HepG2 (cell line): ENCODE data around the gene COQ8B. TPM values are rescaled to one million over a fixed set of nuclear protein-coding genes. Genes with fewer than 3 reads are reported as not detected.

Experiments used
- ATF7 ChIP-seq, 2 experiments: fragments of 450-650 bp in 1 of 2; sonication (generic) in 1 of 2; formaldehyde crosslinking in 1 of 2; IDR thresholded peaks; 2 replicates each; pipeline versions ENCODE4 v1.4.0 to v1.6.1; 2016 to 2020; ENCODE audit warnings: antibody characterized with exemption in 1 of 2, mild to moderate bottlenecking in 1 of 2, missing genetic modification reagents in 1 of 2
- HNRNPH1 ChIP-seq: fragments of 200-400 bp; formaldehyde crosslinking; optimal IDR thresholded peaks from 2 replicates; pipeline ENCODE3; 2017; ENCODE audit warnings: mild to moderate bottlenecking, low read depth, low read length
- KDM5B ChIP-seq: sonication (generic); formaldehyde crosslinking; IDR thresholded peaks from 2 replicates; pipeline ENCODE4 v1.4.0; 2020; ENCODE audit warnings: missing genetic modification reagents, mild to moderate bottlenecking, borderline replicate concordance
- KMT2B ChIP-seq: IDR thresholded peaks from 2 replicates; pipeline ENCODE4 v1.6.1; 2016; ENCODE audit warnings: missing genetic modification reagents, missing compliant biosample characterization
- MTF2 ChIP-seq: sonication (generic); formaldehyde crosslinking; IDR thresholded peaks from 2 replicates; pipeline ENCODE4 v1.5.0; 2020; ENCODE audit warnings: missing genetic modification reagents, borderline replicate concordance
- XBP1 ChIP-seq: sonication (generic); formaldehyde crosslinking; IDR thresholded peaks from 2 replicates; pipeline ENCODE4 v1.5.0; 2020; ENCODE audit warnings: missing genetic modification reagents
- ZFP90 ChIP-seq: sonication (generic); formaldehyde crosslinking; IDR thresholded peaks from 2 replicates; pipeline ENCODE4 v1.8.0; 2022; ENCODE audit warnings: missing genetic modification reagents, mild to moderate bottlenecking, inconsistent platforms, borderline replicate concordance
- ZNF264 ChIP-seq: sonication (generic); formaldehyde crosslinking; IDR thresholded peaks from 2 replicates; pipeline ENCODE4 v1.4.0; 2020; ENCODE audit warnings: missing genetic modification reagents
- ZNF543 ChIP-seq: sonication (generic); formaldehyde crosslinking; IDR thresholded peaks from 2 replicates; pipeline ENCODE4 v1.4.0; 2020; ENCODE audit warnings: mild to moderate bottlenecking, missing genetic modification reagents
- ZNF609 ChIP-seq: sonication (generic); formaldehyde crosslinking; IDR thresholded peaks from 2 replicates; pipeline ENCODE4 v1.4.0; 2020; ENCODE audit warnings: mild to moderate bottlenecking, missing genetic modification reagents, borderline replicate concordance
- ZNF75D ChIP-seq: sonication (generic); formaldehyde crosslinking; IDR thresholded peaks from 2 replicates; pipeline ENCODE4 v1.8.1; 2023; ENCODE audit warnings: missing genetic modification reagents, mild to moderate bottlenecking, borderline replicate concordance
- ZNF883 ChIP-seq: sonication (generic); formaldehyde crosslinking; IDR thresholded peaks from 2 replicates; pipeline ENCODE4 v1.5.1; 2020; ENCODE audit warnings: mild to moderate bottlenecking, missing genetic modification reagents; ENCODE audit errors: not compliant biosample characterization
- polyA plus RNA-seq, 8 experiments: library from polyadenylated mRNA; depleted of rRNA in 3 of 8; stranded (reverse) in 7 of 8; unstranded in 1 of 8; fragments of >200 nt; fragmentation: Illumina TruSeq in 4 of 8; extraction: Trizol in 4 of 8; gene quantifications; 2 replicates each; pipeline versions ENCODE4 v1.2.1 to v1.2.3, GENCODE V29; 2011 to 2016; ENCODE audit warnings: low read depth in 4 of 8, missing spikeins in 1 of 8, mixed read lengths in 1 of 8; ENCODE audit not compliant: insufficient read depth in 1 of 8
- total RNA-seq, 5 experiments: library from RNA; depleted of rRNA; stranded (reverse); fragments of >200 nt; fragmentation: Illumina TruSeq; extraction: Trizol; gene quantifications; 2 replicates each; pipeline ENCODE4 v1.2.3, GENCODE V29; 2016; ENCODE audit warnings: low read depth in 1 of 5
- TF ChIP-seq, protein P1 (sequence below): sonication (generic); formaldehyde crosslinking; IDR thresholded peaks from one replicate; pipeline ENCODE4 v1.5.1; 2020; ENCODE audit warnings: mild to moderate bottlenecking, missing genetic modification reagents; ENCODE audit errors: not compliant biosample characterization
- TF ChIP-seq, protein P2 (sequence below): sonication (generic); formaldehyde crosslinking; conservative IDR thresholded peaks from 2 replicates; pipeline ENCODE4 v1.8.0; 2022; ENCODE audit warnings: low read depth, missing genetic modification reagents

Gene COQ8B
- total and polyA plus RNA-seq, 2 of the 13 experiments (the other 11 are each of a cell fraction or from before 2014, with no cell fraction given), result 12.3 to 17.2 TPM

- TF ChIP-seq, protein P1, sequence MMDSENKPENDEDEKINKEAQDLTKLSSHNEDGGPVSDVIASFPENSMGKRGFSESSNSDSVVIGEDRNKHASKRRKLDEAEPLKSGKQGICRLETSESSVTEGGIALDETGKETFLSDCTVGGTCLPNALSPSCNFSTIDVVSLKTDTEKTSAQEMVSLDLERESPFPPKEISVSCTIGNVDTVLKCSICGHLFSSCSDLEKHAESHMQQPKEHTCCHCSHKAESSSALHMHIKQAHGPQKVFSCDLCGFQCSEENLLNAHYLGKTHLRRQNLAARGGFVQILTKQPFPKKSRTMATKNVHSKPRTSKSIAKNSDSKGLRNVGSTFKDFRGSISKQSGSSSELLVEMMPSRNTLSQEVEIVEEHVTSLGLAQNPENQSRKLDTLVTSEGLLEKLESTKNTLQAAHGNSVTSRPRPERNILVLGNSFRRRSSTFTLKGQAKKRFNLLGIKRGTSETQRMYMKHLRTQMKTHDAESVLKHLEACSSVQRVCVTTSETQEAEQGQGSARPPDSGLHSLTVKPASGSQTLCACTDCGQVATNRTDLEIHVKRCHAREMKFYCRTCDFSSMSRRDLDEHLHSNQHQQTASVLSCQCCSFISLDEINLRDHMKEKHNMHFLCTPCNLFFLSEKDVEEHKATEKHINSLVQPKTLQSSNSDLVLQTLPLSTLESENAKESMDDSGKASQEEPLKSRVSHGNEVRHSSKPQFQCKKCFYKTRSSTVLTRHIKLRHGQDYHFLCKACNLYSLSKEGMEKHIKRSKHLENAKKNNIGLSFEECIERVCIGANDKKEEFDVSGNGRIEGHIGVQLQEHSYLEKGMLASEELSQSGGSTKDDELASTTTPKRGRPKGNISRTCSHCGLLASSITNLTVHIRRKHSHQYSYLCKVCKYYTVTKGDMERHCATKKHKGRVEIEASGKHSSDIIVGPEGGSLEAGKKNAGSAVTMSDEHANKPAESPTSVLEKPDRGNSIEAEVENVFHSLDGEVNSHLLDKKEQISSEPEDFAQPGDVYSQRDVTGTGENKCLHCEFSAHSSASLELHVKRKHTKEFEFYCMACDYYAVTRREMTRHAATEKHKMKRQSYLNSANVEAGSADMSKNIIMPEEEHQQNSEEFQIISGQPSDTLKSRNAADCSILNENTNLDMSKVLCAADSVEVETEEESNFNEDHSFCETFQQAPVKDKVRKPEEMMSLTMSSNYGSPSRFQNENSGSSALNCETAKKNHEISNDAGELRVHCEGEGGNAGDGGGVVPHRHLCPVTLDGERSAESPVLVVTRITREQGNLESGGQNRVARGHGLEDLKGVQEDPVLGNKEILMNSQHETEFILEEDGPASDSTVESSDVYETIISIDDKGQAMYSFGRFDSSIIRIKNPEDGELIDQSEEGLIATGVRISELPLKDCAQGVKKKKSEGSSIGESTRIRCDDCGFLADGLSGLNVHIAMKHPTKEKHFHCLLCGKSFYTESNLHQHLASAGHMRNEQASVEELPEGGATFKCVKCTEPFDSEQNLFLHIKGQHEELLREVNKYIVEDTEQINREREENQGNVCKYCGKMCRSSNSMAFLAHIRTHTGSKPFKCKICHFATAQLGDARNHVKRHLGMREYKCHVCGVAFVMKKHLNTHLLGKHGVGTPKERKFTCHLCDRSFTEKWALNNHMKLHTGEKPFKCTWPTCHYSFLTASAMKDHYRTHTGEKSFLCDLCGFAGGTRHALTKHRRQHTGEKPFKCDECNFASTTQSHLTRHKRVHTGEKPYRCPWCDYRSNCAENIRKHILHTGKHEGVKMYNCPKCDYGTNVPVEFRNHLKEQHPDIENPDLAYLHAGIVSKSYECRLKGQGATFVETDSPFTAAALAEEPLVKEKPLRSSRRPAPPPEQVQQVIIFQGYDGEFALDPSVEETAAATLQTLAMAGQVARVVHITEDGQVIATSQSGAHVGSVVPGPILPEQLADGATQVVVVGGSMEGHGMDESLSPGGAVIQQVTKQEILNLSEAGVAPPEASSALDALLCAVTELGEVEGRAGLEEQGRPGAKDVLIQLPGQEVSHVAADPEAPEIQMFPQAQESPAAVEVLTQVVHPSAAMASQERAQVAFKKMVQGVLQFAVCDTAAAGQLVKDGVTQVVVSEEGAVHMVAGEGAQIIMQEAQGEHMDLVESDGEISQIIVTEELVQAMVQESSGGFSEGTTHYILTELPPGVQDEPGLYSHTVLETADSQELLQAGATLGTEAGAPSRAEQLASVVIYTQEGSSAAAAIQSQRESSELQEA, result no peak
- no peak for TF ChIP-seq MTF2 (CRISPR knock-in tag)
- TF ChIP-seq KMT2B (CRISPR knock-in tag), result no peak
- no peak for TF ChIP-seq ATF7 (IDR thresholded peaks at IDR 0.05)
- TF ChIP-seq ATF7 (CRISPR knock-in tag; IDR thresholded peaks at IDR 0.05), result no peak
- TF ChIP-seq HNRNPH1, result no peak
- TF ChIP-seq ZNF543 (CRISPR knock-in tag), result no peak
- TF ChIP-seq KDM5B (CRISPR knock-in tag), result no peak
- TF ChIP-seq ZNF883 (CRISPR knock-in tag), result no peak
- TF ChIP-seq, protein P2, sequence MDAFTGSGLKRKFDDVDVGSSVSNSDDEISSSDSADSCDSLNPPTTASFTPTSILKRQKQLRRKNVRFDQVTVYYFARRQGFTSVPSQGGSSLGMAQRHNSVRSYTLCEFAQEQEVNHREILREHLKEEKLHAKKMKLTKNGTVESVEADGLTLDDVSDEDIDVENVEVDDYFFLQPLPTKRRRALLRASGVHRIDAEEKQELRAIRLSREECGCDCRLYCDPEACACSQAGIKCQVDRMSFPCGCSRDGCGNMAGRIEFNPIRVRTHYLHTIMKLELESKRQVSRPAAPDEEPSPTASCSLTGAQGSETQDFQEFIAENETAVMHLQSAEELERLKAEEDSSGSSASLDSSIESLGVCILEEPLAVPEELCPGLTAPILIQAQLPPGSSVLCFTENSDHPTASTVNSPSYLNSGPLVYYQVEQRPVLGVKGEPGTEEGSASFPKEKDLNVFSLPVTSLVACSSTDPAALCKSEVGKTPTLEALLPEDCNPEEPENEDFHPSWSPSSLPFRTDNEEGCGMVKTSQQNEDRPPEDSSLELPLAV (CRISPR knock-in tag), result no peak
- no peak for TF ChIP-seq ZNF264
- no peak for TF ChIP-seq ZNF75D (CRISPR knock-in tag)
- TF ChIP-seq ZFP90 (CRISPR knock-in tag), result no peak
- TF ChIP-seq ZNF609, result no peak
- no peak for TF ChIP-seq XBP1 (CRISPR knock-in tag)
Measured at GRCh38 chr19:40702337-40703012, 14.2 kb downstream of the COQ8B start (continued).
